ENCODE measurements around the gene EVI2A.
"Not testable (repeated sequence)": the region's sequence is repeated elsewhere in the genome, so short reads cannot be mapped to it uniquely, and the experiment has no call there.

EVI2A gene

GRCh38 chr17:31321481-31321880 lies at the start of gene EVI2A:
EVI2A (minus strand) TSS chr17:31321622; CDS start chr17:31319013, 2,609 bp downstream.
- no peak for FAIRE-seq

GRCh38 chr17:31369266-31369665 lies 47.8 kb upstream of the EVI2A start:
- FAIRE-seq: no peak

GRCh38 chr17:31366088-31366487 lies 44.7 kb upstream of the EVI2A start:
- no peak for FAIRE-seq

- no peak for FAIRE-seq
Observed at GRCh38 chr17:31364012-31364411, 42.6 kb upstream of the EVI2A start.

- FAIRE-seq: peak; percentile 94
Observed at GRCh38 chr17:31357839-31358394, 36.5 kb upstream of the EVI2A start.

GRCh38 chr17:31357091-31357490 lies 35.7 kb upstream of the EVI2A start:
- no peak for FAIRE-seq

- FAIRE-seq: no peak
Observed at GRCh38 chr17:31355935-31356334, 34.5 kb upstream of the EVI2A start.

GRCh38 chr17:31349454-31349853 lies 28.0 kb upstream of the EVI2A start:
- FAIRE-seq: no peak

- not testable (repeated sequence) for FAIRE-seq
Observed at GRCh38 chr17:31345191-31345747, 23.8 kb upstream of the EVI2A start.

- FAIRE-seq: no peak
Observed at GRCh38 chr17:31339906-31340661, 18.7 kb upstream of the EVI2A start.

- no peak for FAIRE-seq
Observed at GRCh38 chr17:31329221-31329620, 7.8 kb upstream of the EVI2A start.

- FAIRE-seq: no peak
Observed at GRCh38 chr17:31328160-31328535, 6.7 kb upstream of the EVI2A start.

GRCh38 chr17:31327534-31328159 lies 6.2 kb upstream of the EVI2A start:
- no peak for FAIRE-seq

- FAIRE-seq: no peak
Observed at GRCh38 chr17:31323551-31323950, 2.1 kb upstream of the EVI2A start.

GRCh38 chr17:31321966-31322365 lies 544 bp upstream of the EVI2A start:
- FAIRE-seq: no peak

- no peak for FAIRE-seq
Observed at GRCh38 chr17:31320791-31321190, 631 bp downstream of the EVI2A start.

- FAIRE-seq: no peak
Observed at GRCh38 chr17:31320241-31320640, 1.2 kb downstream of the EVI2A start.

- no peak for FAIRE-seq
Observed at GRCh38 chr17:31318851-31319661, 2.4 kb downstream of the EVI2A start.

- no peak for FAIRE-seq
Observed at GRCh38 chr17:31318298-31318801, 3.1 kb downstream of the EVI2A start.

GRCh38 chr17:31314782-31315100 lies 6.7 kb downstream of the EVI2A start:
- FAIRE-seq: no peak

GRCh38 chr17:31313982-31314781 lies 7.2 kb downstream of the EVI2A start, which contains the start of gene EVI2B:
EVI2B (minus strand) TSS chr17:31314054; CDS start chr17:31305609, 8,445 bp downstream.
- FAIRE-seq: no peak

- not testable (repeated sequence) for FAIRE-seq
Observed at GRCh38 chr17:31312223-31312622, 9.2 kb downstream of the EVI2A start.

Data from endometrium (tissue), 2 donors.